Bronchial epithelial cell (primary cell): Measurements from ENCODE around the gene POU2AF1. TPM values are rescaled to one million over a fixed set of nuclear protein-coding genes. Genes with fewer than 3 reads are reported as not detected.

ENCODE experiments used
- DNase-seq: peaks from one replicate; pipeline ENCODE4 v3.0.0-alpha.2; 2010; ENCODE audit warnings: low read depth
- FAIRE-seq: peaks from 2 replicates; lab custom pipeline; 2011; peaks lifted over from hg19 to GRCh38; lab: Jason Lieb, UNC
- H3K27me3 ChIP-seq: 2 replicates; pipeline ENCODE4 v1.5.1; 2011; ENCODE audit warnings: low read length; ENCODE audit not compliant: control insufficient read depth, insufficient read depth
- H3K36me3 ChIP-seq: 2 replicates; pipeline ENCODE4 v1.5.1; 2011; ENCODE audit warnings: low read length; ENCODE audit not compliant: control insufficient read depth, insufficient read depth
- H3K4me3 ChIP-seq: 2 replicates; pipeline ENCODE4 v1.5.1; 2011; ENCODE audit warnings: mild to moderate bottlenecking, low read depth, low read length, control low read depth
- CTCF ChIP-seq: IDR thresholded peaks from 2 replicates; pipeline ENCODE4 v1.5.1; 2011; ENCODE audit warnings: mild to moderate bottlenecking, moderate library complexity, low read length, control low read depth, inconsistent platforms; ENCODE audit not compliant: insufficient read depth, severe bottlenecking
- total RNA-seq: library from RNA; depleted of rRNA; stranded (reverse); fragments of >200 nt; gene quantifications from 2 replicates; pipeline ENCODE4 v1.2.1, GENCODE V29; 2014

POU2AF1 gene
- total RNA-seq, 1 donor from 2014 or later = not detected

- H3K27me3 ChIP-seq = no peaks in the 10 kb centered on the region
- DNase-seq = no peak
- no peaks in the 10 kb centered on the region for H3K36me3 ChIP-seq
- H3K4me3 ChIP-seq = no peak overlapping the region
- no peak for TF ChIP-seq CTCF
- no peak for FAIRE-seq
Observed at GRCh38 chr11:111310723-111311122, 68.4 kb downstream of the POU2AF1 start.

GRCh38 chr11:111310088-111310487 is 69.0 kb downstream of the POU2AF1 start:
- DNase-seq (peak; percentile 80), FAIRE-seq (peak; percentile 84)
- H3K36me3 ChIP-seq = no peaks in the 10 kb centered on the region
- TF ChIP-seq CTCF = no peak
- no peak overlapping the region for H3K4me3 ChIP-seq
- no peaks in the 10 kb centered on the region for H3K27me3 ChIP-seq

- Histone ChIP-seq H3K36me3 (no peaks in the 10 kb centered on the region), H3K27me3 (peaks cover 4% of the 10 kb centered on the region), H3K4me3 (no peak overlapping the region)
- no peak for TF ChIP-seq CTCF
- no peak for DNase-seq
- FAIRE-seq = no peak
Observed at GRCh38 chr11:111309215-111309915, 69.7 kb downstream of the POU2AF1 start.

GRCh38 chr11:111308140-111308539 is 70.9 kb downstream of the POU2AF1 start:
- FAIRE-seq = no peak
- no peak for TF ChIP-seq CTCF

GRCh38 chr11:111307472-111308108 is 71.5 kb downstream of the POU2AF1 start:
- H3K27me3 ChIP-seq = peaks cover 4% of the 10 kb centered on the region
- H3K36me3 ChIP-seq = no peaks in the 10 kb centered on the region
- no peak for FAIRE-seq
- no peak for TF ChIP-seq CTCF
- no peak overlapping the region for H3K4me3 ChIP-seq
- DNase-seq = no peak

More at GRCh38 chr11:111308140-111308539, 70.9 kb downstream of the POU2AF1 start:
- DNase-seq = no peak
- H3K27me3 ChIP-seq = peaks cover 4% of the 10 kb centered on the region
- H3K36me3 ChIP-seq = no peaks in the 10 kb centered on the region
- no peak overlapping the region for H3K4me3 ChIP-seq
